Esophagus (tissue), 2 donors: ENCODE results near the gene CCNK. TPM values are rescaled to one million over a fixed set of nuclear protein-coding genes. Genes with fewer than 3 reads are reported as not detected.

Experiments used
- H3K27ac ChIP-seq, 2 donors: one replicate each; pipeline ENCODE4 v1.5.1; 2013; ENCODE audit warnings: low read depth in 2 of 2, mild to moderate bottlenecking in 2 of 2, inconsistent platforms in 1 of 2, low read length in 1 of 2, moderate library complexity in 1 of 2
- H3K27me3 ChIP-seq, 2 donors: one replicate each; pipeline ENCODE4 v1.6.1; 2013; ENCODE audit warnings: low read length in 2 of 2, control low read depth in 1 of 2, mild to moderate bottlenecking in 1 of 2; ENCODE audit not compliant: insufficient read depth in 2 of 2, control insufficient read depth in 1 of 2
- H3K36me3 ChIP-seq, 2 donors: one replicate each; pipeline ENCODE4 v1.6.1; 2013; ENCODE audit warnings: low read length in 1 of 2; ENCODE audit not compliant: control insufficient read depth in 2 of 2, insufficient read depth in 2 of 2
- H3K4me1 ChIP-seq, 2 donors: one replicate each; pipeline ENCODE4 v1.6.1; 2013; ENCODE audit warnings: low read length in 1 of 2; ENCODE audit not compliant: control insufficient read depth in 2 of 2, insufficient read depth in 2 of 2
- H3K4me3 ChIP-seq, 2 donors: one replicate each; pipeline ENCODE4 v1.5.1; 2013; ENCODE audit warnings: low read length in 2 of 2, mild to moderate bottlenecking in 2 of 2, low read depth in 1 of 2, moderate library complexity in 1 of 2
- H3K9me3 ChIP-seq, 2 donors: one replicate each; pipeline ENCODE4 v1.6.1; 2013; ENCODE audit warnings: mild to moderate bottlenecking in 2 of 2, low read depth in 1 of 2, low read length in 1 of 2, moderate library complexity in 1 of 2; ENCODE audit not compliant: control insufficient read depth in 2 of 2, insufficient read depth in 1 of 2
- WGBS, 2 donors: extraction: QIAGEN DNeasy Blood & Tissue Kit; methylation state at CpG; one replicate each; pipeline ENCODE4 v1.1.7; 2013; 5-methylcytosine and 5-hydroxymethylcytosine counted together
- polyA plus RNA-seq, 2 donors: library from polyadenylated mRNA; stranded (reverse); fragments of 200-250 nt; gene quantifications; one replicate each; pipeline ENCODE4 v1.2.3, GENCODE V29; 2013
- donor health status: healthy with polysubstance abuse.
- donor health status: Bipolar disorder and iron deficiency.

Gene CCNK
- polyA plus RNA-seq, 2 donors = 12.4 to 15.4 TPM

GRCh38 chr14:99538733-99539132 lies 57.5 kb downstream of the CCNK start:
- 63 to 68% methylated on average over 5 of the region's 5 CpGs for WGBS, 2 donors
- H3K9me3 ChIP-seq = no peaks in the 10 kb centered on the region
- no peaks in the 10 kb centered on the region for H3K27me3 ChIP-seq
- H3K4me3 ChIP-seq = no peak overlapping the region
- H3K4me1 ChIP-seq = peaks cover 14 to 32% of the 10 kb centered on the region in 2 donors
- peak overlapping the region in 1 of 2 donors; percentile 37 for H3K27ac ChIP-seq
- H3K36me3 ChIP-seq = peaks cover 0 to 10% of the 10 kb centered on the region in 2 donors

- H3K36me3 ChIP-seq = peaks cover 0 to 9% of the 10 kb centered on the region in 2 donors
- H3K27me3 ChIP-seq = no peaks in the 10 kb centered on the region
- 65 to 69% methylated on average over 9 of the region's 9 CpGs for WGBS, 2 donors
- H3K4me1 ChIP-seq = peaks cover 14 to 38% of the 10 kb centered on the region in 2 donors
- H3K9me3 ChIP-seq = no peaks in the 10 kb centered on the region
- no peak overlapping the region for H3K27ac ChIP-seq
- H3K4me3 ChIP-seq = no peak overlapping the region
Measured at GRCh38 chr14:99539491-99539890, 58.3 kb downstream of the CCNK start.

- peak overlapping the region in 1 of 2 donors; percentile 45 for H3K27ac ChIP-seq
- H3K9me3 ChIP-seq = no peaks in the 10 kb centered on the region
- WGBS, 2 donors = 60 to 65% methylated on average over 15 of the region's 15 CpGs
- H3K36me3 ChIP-seq = peaks cover 0 to 8% of the 10 kb centered on the region in 2 donors
- H3K4me3 ChIP-seq = no peak overlapping the region
- no peaks in the 10 kb centered on the region for H3K27me3 ChIP-seq
- peaks cover 14 to 38% of the 10 kb centered on the region in 2 donors for H3K4me1 ChIP-seq
Measured at GRCh38 chr14:99540196-99541032, 59.2 kb downstream of the CCNK start.

GRCh38 chr14:99541211-99541610 lies 60.0 kb downstream of the CCNK start:
- Histone ChIP-seq H3K4me1 (peaks cover 13 to 40% of the 10 kb centered on the region in 2 donors), H3K9me3 (no peaks in the 10 kb centered on the region), H3K4me3 (no peak overlapping the region), H3K27me3 (no peaks in the 10 kb centered on the region), H3K36me3 (peaks cover 0 to 5% of the 10 kb centered on the region in 2 donors), H3K27ac (peak overlapping the region in 1 of 2 donors; percentile 56)
- WGBS, 2 donors = 76 to 78% methylated on average over 10 of the region's 10 CpGs

- Histone ChIP-seq H3K27me3 (no peaks in the 10 kb centered on the region), H3K4me3 (no peak overlapping the region), H3K4me1 (peaks cover 11 to 41% of the 10 kb centered on the region in 2 donors), H3K9me3 (no peaks in the 10 kb centered on the region), H3K36me3 (peaks cover 0 to 4% of the 10 kb centered on the region in 2 donors), H3K27ac (peak overlapping the region in 1 of 2 donors; percentile 70)
- WGBS, 2 donors = 80 to 83% methylated on average over 18 of the region's 18 CpGs
Measured at GRCh38 chr14:99541677-99542470, 60.7 kb downstream of the CCNK start.

- WGBS, 2 donors = 70 to 81% methylated on average over 13 of the region's 13 CpGs
Measured at GRCh38 chr14:99542566-99542965, 61.4 kb downstream of the CCNK start.

GRCh38 chr14:99543370-99543769 lies 62.2 kb downstream of the CCNK start:
- H3K4me3 ChIP-seq = no peak overlapping the region
- 91 to 92% methylated on average over 4 of the region's 4 CpGs for WGBS, 2 donors
- H3K27me3 ChIP-seq = no peaks in the 10 kb centered on the region
- no peaks in the 10 kb centered on the region for H3K9me3 ChIP-seq
- peaks cover 0 to 2% of the 10 kb centered on the region in 2 donors for H3K36me3 ChIP-seq
- H3K4me1 ChIP-seq = peaks cover 4 to 33% of the 10 kb centered on the region in 2 donors
- H3K27ac ChIP-seq = no peak overlapping the region

More at GRCh38 chr14:99542566-99542965, 61.4 kb downstream of the CCNK start:
- Histone ChIP-seq H3K27me3 (no peaks in the 10 kb centered on the region), H3K36me3 (peaks cover 0 to 4% of the 10 kb centered on the region in 2 donors), H3K27ac (peak overlapping the region in 1 of 2 donors; percentile 23), H3K4me1 (peaks cover 8 to 35% of the 10 kb centered on the region in 2 donors), H3K4me3 (no peak overlapping the region), H3K9me3 (no peaks in the 10 kb centered on the region)

GRCh38 chr14:99543985-99544384 lies 62.8 kb downstream of the CCNK start:
- no peak overlapping the region for H3K4me3 ChIP-seq
- H3K4me1 ChIP-seq = peaks cover 4 to 33% of the 10 kb centered on the region in 2 donors
- H3K9me3 ChIP-seq = no peaks in the 10 kb centered on the region
- H3K36me3 ChIP-seq = peaks cover 0 to 2% of the 10 kb centered on the region in 2 donors
- no peaks in the 10 kb centered on the region for H3K27me3 ChIP-seq
- H3K27ac ChIP-seq = no peak overlapping the region
- WGBS, 2 donors = 93% methylated on average over 12 of the region's 12 CpGs

- no peaks in the 10 kb centered on the region for H3K9me3 ChIP-seq
- H3K27me3 ChIP-seq = no peaks in the 10 kb centered on the region
- H3K4me3 ChIP-seq = no peak overlapping the region
- H3K4me1 ChIP-seq = peaks cover 4 to 37% of the 10 kb centered on the region in 2 donors
- peaks cover 0 to 2% of the 10 kb centered on the region in 2 donors for H3K36me3 ChIP-seq
- WGBS, 2 donors = 64 to 77% methylated on average over 11 of the region's 11 CpGs
- H3K27ac ChIP-seq = peak overlapping the region in 1 of 2 donors; percentile 14
Measured at GRCh38 chr14:99544991-99545390, 63.8 kb downstream of the CCNK start.
